Progenitor cell of endocrine pancreas (in vitro differentiated cells): ENCODE data around the gene TKFC. TPM values are rescaled to one million over a fixed set of nuclear protein-coding genes. Genes with fewer than 3 reads are reported as not detected.

Experiments
- DNase-seq: peaks from one replicate; pipeline ENCODE4 v3.0.0; 2021; ENCODE audit warnings: low spot score; ENCODE audit not compliant: unreplicated experiment
- H3K27ac Mint-ChIP-seq: 2 replicates; pipeline ENCODE4 v1.8.0; 2021; ENCODE audit warnings: mild to moderate bottlenecking, moderate library complexity, mixed read lengths
- H3K27me3 Mint-ChIP-seq: 2 replicates; pipeline ENCODE4 v1.8.0; 2021; ENCODE audit warnings: mixed read lengths
- H3K36me3 Mint-ChIP-seq: 2 replicates; pipeline ENCODE4 v1.8.0; 2022; ENCODE audit warnings: mixed read lengths; ENCODE audit not compliant: insufficient read depth
- H3K4me1 Mint-ChIP-seq: 2 replicates; pipeline ENCODE4 v1.8.0; 2021; ENCODE audit warnings: low read depth, mixed read lengths
- H3K4me3 Mint-ChIP-seq: 2 replicates; pipeline ENCODE4 v1.8.0; 2021; ENCODE audit warnings: low read depth, mild to moderate bottlenecking, moderate library complexity, mixed read lengths
- H3K9me3 Mint-ChIP-seq: 2 replicates; pipeline ENCODE4 v1.8.0; 2021; ENCODE audit warnings: low read depth, mixed read lengths
- total RNA-seq: library from RNA; stranded (reverse); gene quantifications from 2 replicates; pipeline ENCODE4 v1.2.1, GENCODE V29; 2021
- TF ChIP-seq, protein P1 (sequence below): fragments of 200-600 bp; sonication (generic); IDR thresholded peaks from one replicate; pipeline ENCODE4 v1.5.0; 2021; ENCODE audit warnings: antibody characterized with exemption, mild to moderate bottlenecking; ENCODE audit not compliant: unreplicated experiment

TKFC gene
- total RNA-seq, 1 donor from 2014 or later, result 78.8 TPM

DNA sequence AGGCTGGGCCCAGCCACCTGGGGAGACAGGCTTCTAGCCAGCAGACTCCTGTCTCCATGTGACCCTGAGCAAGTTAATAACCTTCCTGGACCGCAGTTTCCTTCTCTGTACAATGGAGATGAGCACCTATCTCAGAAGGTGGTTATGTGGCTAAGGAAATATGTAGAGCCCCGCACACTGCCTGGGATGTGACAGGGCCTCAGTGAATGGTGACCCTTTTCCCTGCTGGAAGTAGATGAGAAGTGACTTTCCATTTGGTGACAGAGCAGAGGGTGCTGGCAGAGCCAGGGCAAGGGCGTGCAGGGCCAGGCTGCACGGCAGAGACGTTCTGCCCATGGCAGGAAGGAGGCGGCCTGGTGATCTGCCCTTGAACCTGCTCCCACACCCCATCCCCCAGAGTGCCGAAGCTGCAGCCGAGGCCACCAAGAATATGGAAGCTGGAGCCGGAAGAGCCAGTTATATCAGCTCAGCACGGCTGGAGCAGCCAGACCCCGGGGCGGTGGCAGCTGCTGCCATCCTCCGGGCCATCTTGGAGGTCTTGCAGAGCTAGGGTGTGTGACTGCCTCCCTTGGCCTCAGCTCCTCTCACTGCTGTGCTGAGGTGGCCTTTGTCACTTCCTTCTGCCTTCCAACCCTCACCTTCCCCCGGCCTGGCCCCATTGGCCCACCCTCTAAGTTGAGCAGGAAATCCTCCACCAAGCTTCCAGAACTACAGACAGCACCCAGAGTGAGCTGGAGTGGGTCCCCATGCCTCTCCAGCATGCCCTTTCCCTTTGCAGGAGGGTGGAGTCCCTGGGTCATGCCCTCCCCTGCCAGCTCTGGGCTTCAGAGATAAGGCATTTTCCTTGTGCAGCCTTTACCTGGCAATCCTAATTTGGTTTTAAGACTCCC lies 13.2 kb downstream of the TKFC start:
- Mint-ChIP-seq H3K36me3 (peaks cover 5% of the 10 kb centered on the region), H3K27ac (no peak overlapping the region), H3K9me3 (no peaks in the 10 kb centered on the region), H3K4me3 (no peak overlapping the region), H3K4me1 (no peaks in the 10 kb centered on the region), H3K27me3 (no peaks in the 10 kb centered on the region)
- TF ChIP-seq, protein P1, sequence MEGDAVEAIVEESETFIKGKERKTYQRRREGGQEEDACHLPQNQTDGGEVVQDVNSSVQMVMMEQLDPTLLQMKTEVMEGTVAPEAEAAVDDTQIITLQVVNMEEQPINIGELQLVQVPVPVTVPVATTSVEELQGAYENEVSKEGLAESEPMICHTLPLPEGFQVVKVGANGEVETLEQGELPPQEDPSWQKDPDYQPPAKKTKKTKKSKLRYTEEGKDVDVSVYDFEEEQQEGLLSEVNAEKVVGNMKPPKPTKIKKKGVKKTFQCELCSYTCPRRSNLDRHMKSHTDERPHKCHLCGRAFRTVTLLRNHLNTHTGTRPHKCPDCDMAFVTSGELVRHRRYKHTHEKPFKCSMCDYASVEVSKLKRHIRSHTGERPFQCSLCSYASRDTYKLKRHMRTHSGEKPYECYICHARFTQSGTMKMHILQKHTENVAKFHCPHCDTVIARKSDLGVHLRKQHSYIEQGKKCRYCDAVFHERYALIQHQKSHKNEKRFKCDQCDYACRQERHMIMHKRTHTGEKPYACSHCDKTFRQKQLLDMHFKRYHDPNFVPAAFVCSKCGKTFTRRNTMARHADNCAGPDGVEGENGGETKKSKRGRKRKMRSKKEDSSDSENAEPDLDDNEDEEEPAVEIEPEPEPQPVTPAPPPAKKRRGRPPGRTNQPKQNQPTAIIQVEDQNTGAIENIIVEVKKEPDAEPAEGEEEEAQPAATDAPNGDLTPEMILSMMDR, result no peak
- no peak for DNase-seq

DNA sequence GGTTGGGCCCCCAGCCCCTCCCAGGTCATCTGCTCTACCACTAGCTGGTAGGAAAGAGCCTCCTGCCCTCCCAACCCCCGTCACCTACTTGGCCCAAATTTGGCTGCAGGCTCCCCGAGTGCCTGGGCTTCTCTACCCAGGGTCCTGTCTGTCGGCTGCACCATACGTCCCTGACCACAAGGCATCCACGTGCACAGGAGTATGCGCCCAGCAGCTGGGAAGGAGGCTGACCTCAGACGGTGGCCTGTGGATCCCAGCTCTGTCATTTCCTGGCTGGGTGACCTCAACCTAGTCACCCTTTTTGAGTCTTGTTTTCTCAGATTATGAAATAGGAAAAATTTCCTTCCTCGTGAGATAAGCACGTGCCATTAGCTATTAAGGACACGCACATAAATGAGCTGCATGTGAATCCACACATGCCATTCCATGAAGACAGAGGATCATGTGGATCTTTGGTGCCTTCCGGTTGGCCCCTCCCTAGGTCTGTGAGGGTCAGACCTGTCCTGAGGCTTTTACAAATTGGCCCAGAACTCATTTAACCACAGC lies 15.0 kb downstream of the TKFC start:
- TF ChIP-seq, protein P1, result no peak
- Mint-ChIP-seq H3K9me3 (no peaks in the 10 kb centered on the region), H3K27ac (no peak overlapping the region), H3K36me3 (peaks cover 7% of the 10 kb centered on the region), H3K4me3 (no peak overlapping the region), H3K27me3 (no peaks in the 10 kb centered on the region), H3K4me1 (no peaks in the 10 kb centered on the region)
- DNase-seq, result no peak

DNA sequence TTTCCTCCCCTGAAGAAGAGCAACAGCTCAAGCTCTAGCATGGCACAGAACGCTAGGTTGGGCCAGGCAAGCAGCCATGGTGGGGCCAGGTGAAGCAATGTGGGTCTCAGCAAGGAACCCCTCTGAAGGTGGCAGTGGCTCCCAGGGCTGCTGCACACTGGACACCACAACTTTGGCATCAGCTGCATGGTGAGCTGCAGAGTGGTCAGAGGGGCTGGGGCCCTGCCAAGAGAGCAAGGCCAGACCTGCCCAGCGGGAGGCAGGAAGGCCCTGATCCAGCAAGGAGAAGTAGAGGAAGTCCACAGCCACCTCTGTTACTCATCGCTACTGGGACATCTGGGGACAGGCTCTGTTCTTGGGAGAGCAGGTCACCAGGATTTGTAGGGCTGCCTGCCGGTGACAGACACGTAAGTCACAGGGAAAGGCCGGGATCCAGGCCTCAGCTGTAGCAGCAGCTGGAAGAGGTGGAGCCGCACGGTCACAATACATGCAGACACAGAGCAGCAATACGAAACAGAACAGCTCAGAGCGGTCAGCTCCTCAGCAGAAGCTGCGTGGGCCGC lies 16.2 kb downstream of the TKFC start:
- Mint-ChIP-seq H3K27me3 (no peaks in the 10 kb centered on the region), H3K27ac (no peak overlapping the region), H3K36me3 (peaks cover 9% of the 10 kb centered on the region), H3K4me3 (no peak overlapping the region), H3K9me3 (no peaks in the 10 kb centered on the region), H3K4me1 (no peaks in the 10 kb centered on the region)
- TF ChIP-seq, protein P1, result no peak
- DNase-seq, result no peak

DNA sequence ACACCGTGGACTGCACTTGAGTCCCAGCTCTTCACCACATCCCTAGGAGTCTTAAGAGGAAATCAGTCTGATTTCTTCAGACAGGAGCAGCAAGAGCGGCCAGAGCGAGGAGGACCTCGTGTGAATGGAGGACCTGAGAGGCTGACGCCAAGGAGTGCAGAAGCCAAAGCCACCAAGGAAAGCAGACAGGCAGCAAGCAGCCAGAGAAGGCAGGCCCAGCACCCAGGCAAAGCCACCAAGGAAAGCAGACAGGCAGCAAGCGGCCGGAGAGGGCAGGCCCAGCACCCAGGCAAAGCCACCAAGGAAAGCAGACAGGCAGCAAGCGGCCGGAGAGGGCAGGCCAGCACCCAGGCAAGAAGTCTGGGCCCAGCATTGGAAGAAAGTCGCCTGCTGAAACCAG lies 16.9 kb downstream of the TKFC start:
- no peaks in the 10 kb centered on the region for H3K9me3 Mint-ChIP-seq
- H3K4me3 Mint-ChIP-seq, result no peak overlapping the region
- DNase-seq, result no peak
- H3K36me3 Mint-ChIP-seq, result peaks cover 9% of the 10 kb centered on the region
- no peak overlapping the region for H3K27ac Mint-ChIP-seq
- H3K4me1 Mint-ChIP-seq, result no peaks in the 10 kb centered on the region
- no peaks in the 10 kb centered on the region for H3K27me3 Mint-ChIP-seq
- TF ChIP-seq, protein P1, result no peak

DNA sequence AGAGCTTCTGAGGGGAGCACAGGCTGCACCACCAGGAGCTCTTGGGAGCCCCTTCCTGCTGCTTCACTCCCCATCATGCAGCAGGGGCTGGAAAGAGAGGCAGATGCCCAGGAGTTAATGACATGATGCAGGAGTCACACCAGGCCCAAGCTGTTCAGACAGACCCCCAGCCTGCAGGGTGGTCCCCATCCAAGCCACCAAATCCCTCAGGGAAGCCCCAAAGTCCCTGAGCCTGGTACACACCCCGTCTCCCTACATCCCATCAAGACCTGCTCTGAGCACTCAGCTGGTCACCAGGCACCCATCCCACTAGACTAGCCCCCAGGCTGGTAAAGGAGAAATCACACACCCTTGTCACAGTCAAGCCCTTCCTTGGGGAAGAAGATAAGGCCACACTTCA lies 17.3 kb downstream of the TKFC start:
- Mint-ChIP-seq H3K27me3 (no peaks in the 10 kb centered on the region), H3K9me3 (no peaks in the 10 kb centered on the region), H3K27ac (no peak overlapping the region), H3K36me3 (peaks cover 9% of the 10 kb centered on the region), H3K4me3 (no peak overlapping the region), H3K4me1 (no peaks in the 10 kb centered on the region)
- TF ChIP-seq, protein P1, result no peak
- no peak for DNase-seq
